ENCODE results near the gene PLLP.

The PLLP gene

GRCh38 chr16:57284209-57284951, at the start of gene PLLP:
PLLP (minus strand) TSS chr16:57284672; CDS start chr16:57284540, 132 bp downstream.
- no peak for DNase-seq

- no peak for DNase-seq
Measured at GRCh38 chr16:57333402-57333801, 48.9 kb upstream of the PLLP start.

DNA sequence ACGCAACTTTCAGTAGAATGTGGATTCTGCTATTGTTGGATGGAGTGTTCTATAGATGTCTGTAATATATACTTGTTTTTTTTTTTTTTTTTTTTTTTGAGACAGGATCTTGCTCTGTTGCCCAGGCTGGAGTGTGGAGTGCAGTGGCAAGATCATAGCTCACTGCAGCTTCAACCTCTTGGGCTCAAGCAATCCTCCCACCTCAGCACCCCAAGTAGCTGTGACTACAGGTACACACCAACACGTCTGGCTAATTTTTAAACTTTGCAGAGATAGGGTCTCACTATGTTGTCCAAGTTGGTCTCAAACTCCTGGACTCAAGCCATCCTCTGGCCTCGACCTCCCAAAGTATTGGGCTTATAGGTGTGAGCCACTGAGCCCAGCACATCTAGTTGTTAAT, 46.9 kb upstream of the PLLP start:
- no peak for DNase-seq

GRCh38 chr16:57329718-57330327, 45.4 kb upstream of the PLLP start:
- DNase-seq: no peak

- DNase-seq: no peak
Measured at GRCh38 chr16:57325458-57325857, 41.0 kb upstream of the PLLP start.

- DNase-seq: no peak
Measured at GRCh38 chr16:57324749-57325148, 40.3 kb upstream of the PLLP start.

- no peak for DNase-seq
Measured at GRCh38 chr16:57319646-57320045, 35.2 kb upstream of the PLLP start.

GRCh38 chr16:57318240-57318970, 33.9 kb upstream of the PLLP start:
- no peak for DNase-seq

DNA sequence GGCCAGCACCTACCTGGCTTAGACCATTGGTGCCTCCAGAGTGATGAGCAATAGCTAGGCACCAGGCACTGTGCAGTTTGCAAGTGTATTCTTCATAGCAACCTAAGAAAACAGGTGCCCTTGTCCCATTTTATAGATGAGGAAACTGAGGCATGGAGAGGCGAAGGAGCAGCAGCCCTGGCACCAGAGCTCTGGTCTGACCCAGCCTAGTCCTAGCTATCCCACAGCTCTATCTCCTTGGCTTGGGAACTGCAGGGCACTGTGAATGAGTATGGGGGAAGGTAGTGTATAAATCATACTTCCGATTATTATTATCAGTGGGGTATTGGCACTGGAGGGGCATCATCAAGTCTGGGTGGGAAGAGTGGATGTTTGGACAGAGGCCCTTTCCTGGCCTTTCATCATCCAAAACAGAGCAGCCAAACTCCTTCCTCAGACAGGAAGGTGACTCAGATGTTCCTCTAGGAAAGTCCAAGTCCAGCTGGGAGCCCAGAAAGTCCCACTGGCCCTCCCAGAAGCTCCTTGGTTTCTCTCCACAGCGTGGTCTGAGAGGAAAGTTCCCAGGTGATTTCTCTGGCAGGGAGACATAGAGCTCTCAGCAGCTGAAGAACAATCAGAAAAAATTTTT, 32.0 kb upstream of the PLLP start:
- no peak for DNase-seq

- no peak for DNase-seq
Measured at GRCh38 chr16:57315416-57315815, 30.9 kb upstream of the PLLP start.

GRCh38 chr16:57314161-57314785, 29.8 kb upstream of the PLLP start:
- no peak for DNase-seq

GRCh38 chr16:57313509-57313908, 29.0 kb upstream of the PLLP start:
- no peak for DNase-seq

GRCh38 chr16:57310801-57311200, 26.3 kb upstream of the PLLP start:
- DNase-seq: no peak

GRCh38 chr16:57308041-57308440, 23.6 kb upstream of the PLLP start:
- DNase-seq: no peak

DNA sequence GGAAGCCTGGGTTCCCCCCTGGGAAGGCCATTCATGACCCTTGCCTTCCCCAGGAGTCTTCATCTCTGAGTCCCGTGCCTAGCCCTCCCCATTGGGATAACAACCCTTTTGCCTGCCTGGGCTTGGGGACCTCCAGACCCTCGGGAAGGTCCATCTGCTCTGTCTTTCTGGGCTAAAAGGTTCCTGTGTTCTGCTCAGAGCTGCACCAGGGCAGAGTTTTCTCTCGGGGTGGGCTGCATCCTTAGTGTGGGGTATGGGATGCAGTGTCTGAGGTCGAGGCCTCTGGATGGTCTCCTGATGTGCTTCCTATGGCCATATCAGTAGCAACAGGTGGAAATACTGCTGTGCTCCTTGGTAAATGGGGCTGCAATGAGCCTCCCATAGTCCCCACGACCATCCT, 22.9 kb upstream of the PLLP start:
- no peak for DNase-seq

DNA sequence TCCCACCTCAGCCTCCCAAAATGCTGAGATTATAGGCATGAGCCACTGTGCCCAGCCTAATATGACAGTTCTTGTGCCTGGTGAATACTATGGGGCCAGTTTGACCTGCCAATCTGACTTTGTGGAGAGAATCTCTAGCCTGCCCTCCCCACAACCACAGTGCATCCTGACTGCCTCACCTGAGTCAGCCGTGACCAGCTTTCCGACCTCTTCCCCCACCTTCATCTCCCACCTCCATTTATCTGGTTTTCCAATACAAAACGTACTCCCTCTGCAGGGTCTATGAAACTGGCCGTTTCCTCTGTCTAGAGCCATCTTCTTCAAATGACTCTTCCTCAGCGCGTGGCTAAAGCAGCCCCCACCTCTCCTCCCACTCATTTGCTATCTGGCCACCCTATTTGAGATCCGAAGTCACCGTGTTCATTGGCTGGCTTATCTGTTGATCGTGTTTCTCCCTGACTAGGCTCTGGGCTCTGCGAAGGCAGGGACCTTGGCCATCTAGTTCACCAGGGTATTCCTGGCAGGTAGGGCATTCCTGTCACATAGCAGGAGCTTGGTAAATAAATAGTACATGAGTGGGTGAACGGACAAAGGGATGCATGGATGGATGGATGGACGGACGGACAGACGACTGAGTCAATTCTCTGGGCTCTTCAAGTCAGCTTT, 22.3 kb upstream of the PLLP start:
- no peak for DNase-seq

DNA sequence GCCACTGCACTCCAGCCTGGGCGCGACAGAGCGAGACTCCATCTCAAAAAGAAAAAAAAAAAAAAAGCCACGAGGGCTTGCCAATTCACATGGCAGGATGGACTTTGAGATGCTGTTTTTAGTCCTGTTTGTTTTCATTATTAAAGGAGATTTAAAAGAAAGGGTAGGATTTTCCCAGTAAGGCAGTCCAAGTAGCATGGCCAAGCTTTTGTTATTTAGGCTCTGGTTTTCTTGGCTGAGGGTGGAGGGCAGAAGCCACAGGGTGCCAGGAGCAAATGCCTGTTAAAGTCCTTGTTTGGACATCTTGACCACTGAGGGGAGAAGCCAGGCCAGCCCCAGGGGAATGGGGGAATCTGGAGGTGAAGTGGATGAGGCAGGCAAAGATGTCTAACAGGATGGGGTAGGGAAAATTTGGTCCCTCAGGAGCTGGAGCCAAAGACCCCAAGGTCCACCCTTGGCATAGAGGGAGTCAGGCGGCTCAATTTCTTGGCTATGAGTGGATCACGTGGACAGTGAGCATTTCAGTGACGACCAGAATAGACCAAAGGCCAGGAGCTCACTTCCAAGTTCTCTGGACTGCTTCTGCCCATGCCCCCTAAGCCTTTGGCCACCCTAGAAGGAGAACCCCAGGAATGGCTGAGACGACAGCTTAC, 20.8 kb upstream of the PLLP start:
- DNase-seq: no peak

- no peak for DNase-seq
Measured at GRCh38 chr16:57304169-57305061, 19.9 kb upstream of the PLLP start.

DNA sequence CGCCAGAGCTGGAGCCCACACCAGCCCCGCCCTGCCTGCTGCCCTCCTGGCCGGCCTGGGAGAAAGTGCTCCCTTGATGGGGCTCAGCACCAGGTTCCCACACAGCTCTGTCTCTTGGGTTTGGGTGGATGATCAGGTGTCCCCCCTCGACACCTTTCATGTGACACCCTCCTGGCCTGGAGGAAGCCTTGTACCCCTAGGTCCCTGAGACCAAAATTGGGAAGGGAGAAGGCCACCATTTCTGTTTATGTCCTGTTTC, 19.4 kb upstream of the PLLP start:
- DNase-seq: no peak

GRCh38 chr16:57303021-57303909, 18.8 kb upstream of the PLLP start:
- DNase-seq: no peak

Measured in GF-D8 (cell line).